ENCODE measurements around the gene NT5C3B.

NT5C3B gene

GRCh38 chr17:41871789-41872188 lies 35.8 kb upstream of the NT5C3B start:
- H3K27me3 ChIP-seq = no peaks in the 10 kb centered on the region
- DNase-seq = no peak
- H3K4me3 ChIP-seq (ENCODE audit: low read depth, low read length) = no peak overlapping the region
- H3K36me3 ChIP-seq = peaks cover 78% of the 10 kb centered on the region
- no peaks in the 10 kb centered on the region for H3K9me3 ChIP-seq
- TF ChIP-seq, protein P1, sequence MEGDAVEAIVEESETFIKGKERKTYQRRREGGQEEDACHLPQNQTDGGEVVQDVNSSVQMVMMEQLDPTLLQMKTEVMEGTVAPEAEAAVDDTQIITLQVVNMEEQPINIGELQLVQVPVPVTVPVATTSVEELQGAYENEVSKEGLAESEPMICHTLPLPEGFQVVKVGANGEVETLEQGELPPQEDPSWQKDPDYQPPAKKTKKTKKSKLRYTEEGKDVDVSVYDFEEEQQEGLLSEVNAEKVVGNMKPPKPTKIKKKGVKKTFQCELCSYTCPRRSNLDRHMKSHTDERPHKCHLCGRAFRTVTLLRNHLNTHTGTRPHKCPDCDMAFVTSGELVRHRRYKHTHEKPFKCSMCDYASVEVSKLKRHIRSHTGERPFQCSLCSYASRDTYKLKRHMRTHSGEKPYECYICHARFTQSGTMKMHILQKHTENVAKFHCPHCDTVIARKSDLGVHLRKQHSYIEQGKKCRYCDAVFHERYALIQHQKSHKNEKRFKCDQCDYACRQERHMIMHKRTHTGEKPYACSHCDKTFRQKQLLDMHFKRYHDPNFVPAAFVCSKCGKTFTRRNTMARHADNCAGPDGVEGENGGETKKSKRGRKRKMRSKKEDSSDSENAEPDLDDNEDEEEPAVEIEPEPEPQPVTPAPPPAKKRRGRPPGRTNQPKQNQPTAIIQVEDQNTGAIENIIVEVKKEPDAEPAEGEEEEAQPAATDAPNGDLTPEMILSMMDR (IDR thresholded peaks at IDR 0.05; ENCODE audit: low read depth, low read length) = no peak
- H3K4me1 ChIP-seq = no peaks in the 10 kb centered on the region

DNA sequence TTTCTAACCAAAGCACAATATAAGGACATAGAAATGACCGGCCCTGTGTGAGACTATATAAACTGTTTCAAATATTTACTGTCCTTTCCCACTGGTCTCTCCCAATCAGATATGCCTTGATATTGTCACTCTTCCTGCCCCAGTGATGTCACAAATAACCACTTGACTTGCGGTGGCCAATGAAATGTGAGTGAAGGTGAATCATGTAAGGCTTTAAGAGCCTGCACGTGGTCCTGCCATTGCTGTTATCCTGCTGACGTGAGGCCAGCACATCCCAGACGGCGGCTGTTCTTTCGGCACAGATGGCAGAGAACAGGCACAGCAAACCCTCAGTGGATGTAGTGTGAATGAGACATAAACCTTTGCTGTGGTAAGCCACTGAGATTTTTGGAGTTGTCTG lies 34.6 kb upstream of the NT5C3B start:
- Histone ChIP-seq H3K4me3 (ENCODE audit: low read depth, low read length) (no peak overlapping the region), H3K36me3 (peaks cover 79% of the 10 kb centered on the region), H3K27me3 (no peaks in the 10 kb centered on the region), H3K4me1 (no peaks in the 10 kb centered on the region), H3K9me3 (no peaks in the 10 kb centered on the region)
- TF ChIP-seq, protein P1 (IDR thresholded peaks at IDR 0.05; ENCODE audit: low read depth, low read length) = no peak
- peak; percentile 39 for DNase-seq

GRCh38 chr17:41870097-41870496 lies 34.1 kb upstream of the NT5C3B start:
- H3K36me3 ChIP-seq = peaks cover 79% of the 10 kb centered on the region
- TF ChIP-seq, protein P1 (IDR thresholded peaks at IDR 0.05; ENCODE audit: low read depth, low read length) = no peak
- no peaks in the 10 kb centered on the region for H3K4me1 ChIP-seq
- H3K27me3 ChIP-seq = no peaks in the 10 kb centered on the region
- no peak overlapping the region for H3K4me3 ChIP-seq (ENCODE audit: low read depth, low read length)
- no peak for DNase-seq
- no peaks in the 10 kb centered on the region for H3K9me3 ChIP-seq

DNA sequence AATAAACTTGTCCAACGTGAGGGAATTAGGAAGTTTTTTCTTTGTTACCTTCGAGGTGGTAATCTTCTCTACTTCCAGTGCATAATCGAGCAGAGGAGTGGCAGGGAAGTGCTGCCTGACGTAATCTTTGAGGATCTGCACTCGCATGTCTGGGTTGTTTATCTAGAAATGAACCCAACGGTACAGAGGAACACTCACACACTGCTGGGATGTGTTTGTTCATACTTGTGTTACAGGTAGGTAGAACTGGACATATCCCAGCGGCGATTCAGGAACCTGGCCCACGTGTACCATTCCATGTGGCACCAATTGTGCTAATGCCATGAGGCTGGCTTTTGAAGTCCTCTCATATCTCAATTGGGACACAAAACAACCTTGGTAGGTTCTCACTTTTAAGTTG lies 33.4 kb upstream of the NT5C3B start:
- DNase-seq = no peak
- peaks cover 73% of the 10 kb centered on the region for H3K36me3 ChIP-seq

DNA sequence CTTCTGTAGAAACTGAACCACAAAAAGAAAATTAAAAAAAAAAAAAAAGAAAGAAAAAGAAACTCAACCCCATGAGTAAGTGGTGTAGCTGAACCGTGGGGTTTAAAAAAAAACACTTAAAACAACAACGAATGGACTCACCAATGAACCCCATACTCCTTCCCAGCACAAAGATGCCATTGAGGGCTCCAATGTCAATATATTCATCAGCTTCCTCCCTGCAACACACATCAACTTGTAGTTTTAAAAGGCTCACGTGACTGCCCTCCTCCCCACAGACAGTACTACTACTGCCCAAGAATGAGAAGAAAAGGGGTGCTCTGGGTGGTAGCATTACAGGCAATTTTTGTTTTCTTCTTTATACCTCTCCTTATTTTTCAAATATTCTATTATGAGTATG lies 32.5 kb upstream of the NT5C3B start:
- Histone ChIP-seq H3K4me1 (no peaks in the 10 kb centered on the region), H3K9me3 (no peaks in the 10 kb centered on the region), H3K36me3 (peaks cover 64% of the 10 kb centered on the region), H3K27me3 (no peaks in the 10 kb centered on the region), H3K4me3 (ENCODE audit: low read depth, low read length) (no peak overlapping the region)
- TF ChIP-seq, protein P1 (IDR thresholded peaks at IDR 0.05; ENCODE audit: low read depth, low read length) = no peak
- DNase-seq = no peak

More for the DNA sequence above, 33.4 kb upstream of the NT5C3B start:
- Histone ChIP-seq H3K4me3 (ENCODE audit: low read depth, low read length) (no peak overlapping the region), H3K9me3 (no peaks in the 10 kb centered on the region), H3K27me3 (no peaks in the 10 kb centered on the region), H3K4me1 (no peaks in the 10 kb centered on the region)
- TF ChIP-seq, protein P1 (IDR thresholded peaks at IDR 0.05; ENCODE audit: low read depth, low read length) = no peak

DNA sequence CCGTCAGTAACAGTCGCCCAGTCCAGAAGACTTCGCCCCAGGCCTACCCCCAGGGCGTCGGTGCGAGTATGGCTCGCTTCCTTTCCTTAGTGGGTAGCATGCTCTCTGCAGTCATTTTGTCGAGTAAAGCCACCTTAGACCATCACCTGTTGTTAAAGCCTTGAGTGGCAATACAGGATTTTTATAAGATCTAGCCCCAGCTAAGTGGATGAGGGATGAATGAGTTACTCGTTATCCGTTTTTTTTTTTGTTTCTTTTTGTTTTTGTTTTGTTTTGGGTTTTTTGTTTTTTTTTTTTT lies 29.5 kb upstream of the NT5C3B start:
- H3K9me3 ChIP-seq = no peaks in the 10 kb centered on the region
- no peaks in the 10 kb centered on the region for H3K27me3 ChIP-seq
- peak overlapping the region; percentile 40 for H3K4me3 ChIP-seq (ENCODE audit: low read depth, low read length)
- H3K4me1 ChIP-seq = peaks cover 3% of the 10 kb centered on the region
- TF ChIP-seq, protein P1 (IDR thresholded peaks at IDR 0.05; ENCODE audit: low read depth, low read length) = no peak
- H3K36me3 ChIP-seq = peaks cover 34% of the 10 kb centered on the region
- no peak for DNase-seq

All from BE2C (cell line).